WTC11 (cell line): ENCODE measurements around the gene TMEM225B. TPM values are rescaled to one million over a fixed set of nuclear protein-coding genes. Genes with fewer than 3 reads are reported as not detected.
"Not testable (repeated sequence)": the region's sequence is repeated elsewhere in the genome, so short reads cannot be mapped to it uniquely, and the experiment has no call there.

Experiments
- ATAC-seq: fragments of 200-7000 bp; cut with Tn5 transposase; 2 replicates; pipeline ENCODE4 v1.10.0; 2021; ENCODE audit warnings: mild to moderate bottlenecking, moderate library complexity
- CTCF ChIA-PET: fragments of 300-600 bp; sonication (Branson Sonifier 250); formaldehyde crosslinking; loops from one replicate; lab custom pipeline; 2021; ENCODE audit warnings: antibody characterized with exemption; lab: Charles Lee
- POLR2A ChIA-PET: fragments of 350-600 bp; sonication (Branson Sonifier 250); formaldehyde crosslinking; loops from one replicate; lab custom pipeline; 2021; ENCODE audit warnings: antibody characterized with exemption; lab: Charles Lee
- DNase-seq: peaks from one replicate; pipeline ENCODE4 v3.0.0; 2021; ENCODE audit warnings: low spot score
- H3K27ac Mint-ChIP-seq: 2 replicates; pipeline ENCODE4 v1.8.0; 2021; ENCODE audit warnings: mixed read lengths
- H3K27me3 Mint-ChIP-seq: 2 replicates; pipeline ENCODE4 v1.8.0; 2021; ENCODE audit warnings: low read depth, mild to moderate bottlenecking, moderate library complexity, mixed read lengths
- H3K36me3 Mint-ChIP-seq: 2 replicates; pipeline ENCODE4 v1.8.0; 2021; ENCODE audit warnings: mixed read lengths
- H3K4me1 Mint-ChIP-seq: 2 replicates; pipeline ENCODE4 v1.8.0; 2022; ENCODE audit warnings: mixed read lengths
- H3K4me3 Mint-ChIP-seq: 2 replicates; pipeline ENCODE4 v1.8.0; 2021; ENCODE audit warnings: mild to moderate bottlenecking, moderate library complexity, mixed read lengths
- H3K9me3 Mint-ChIP-seq: 2 replicates; pipeline ENCODE4 v1.8.0; 2021; ENCODE audit warnings: mixed read lengths
- CREM ChIP-seq: sonication (generic); formaldehyde crosslinking; IDR thresholded peaks from 2 replicates; pipeline ENCODE4 v1.8.1; 2022; ENCODE audit warnings: mild to moderate bottlenecking, missing genetic modification reagents, moderate library complexity
- E2F5 ChIP-seq: sonication (generic); formaldehyde crosslinking; IDR thresholded peaks from 2 replicates; pipeline ENCODE4 v1.8.1; 2022; ENCODE audit warnings: mild to moderate bottlenecking, moderate library complexity, missing genetic modification reagents
- ERG ChIP-seq: fragments of 250-450 bp; sonication (Bioruptor Pico); IDR thresholded peaks from 2 replicates; pipeline ENCODE4 v1.8.0; 2021; ENCODE audit warnings: mild to moderate bottlenecking
- ESRRA ChIP-seq: sonication (generic); formaldehyde crosslinking; IDR thresholded peaks from 2 replicates; pipeline ENCODE4 v1.8.1; 2022; ENCODE audit warnings: mild to moderate bottlenecking, missing genetic modification reagents, borderline replicate concordance
- IRF2 ChIP-seq: sonication (generic); formaldehyde crosslinking; IDR thresholded peaks from 2 replicates; pipeline ENCODE4 v1.8.0; 2022; ENCODE audit warnings: low read depth, missing genetic modification reagents, borderline replicate concordance
- JAZF1 ChIP-seq: fragments of 250-450 bp; sonication (Bioruptor Pico); IDR thresholded peaks from 2 replicates; pipeline ENCODE4 v1.9.0; 2021; ENCODE audit warnings: moderate library complexity, mild to moderate bottlenecking, inconsistent platforms
- MYBL2 ChIP-seq: sonication (generic); formaldehyde crosslinking; IDR thresholded peaks from 2 replicates; pipeline ENCODE4 v1.8.1; 2023; ENCODE audit warnings: mild to moderate bottlenecking, moderate library complexity, missing genetic modification reagents
- NFYB ChIP-seq: sonication (generic); formaldehyde crosslinking; conservative IDR thresholded peaks from 2 replicates; pipeline ENCODE4 v1.8.0; 2022; ENCODE audit warnings: low read depth, missing genetic modification reagents
- NR1H2 ChIP-seq: sonication (generic); formaldehyde crosslinking; IDR thresholded peaks from 2 replicates; pipeline ENCODE4 v1.9.0; 2021; ENCODE audit warnings: mild to moderate bottlenecking, moderate library complexity, missing genetic modification reagents
- NR2C2 ChIP-seq: sonication (generic); formaldehyde crosslinking; IDR thresholded peaks from 2 replicates; pipeline ENCODE4 v1.8.0; 2022; ENCODE audit warnings: mild to moderate bottlenecking, missing genetic modification reagents
- OVOL2 ChIP-seq: fragments of 250-450 bp; sonication (Bioruptor Pico); IDR thresholded peaks from 2 replicates; pipeline ENCODE4 v1.9.0; 2021; ENCODE audit warnings: mild to moderate bottlenecking, borderline replicate concordance
- TEAD1 ChIP-seq: sonication (generic); formaldehyde crosslinking; IDR thresholded peaks from 2 replicates; pipeline ENCODE4 v1.8.0; 2022; ENCODE audit warnings: mild to moderate bottlenecking, missing genetic modification reagents
- TEAD4 ChIP-seq: sonication (generic); formaldehyde crosslinking; IDR thresholded peaks from 2 replicates; pipeline ENCODE4 v1.8.0; 2022; ENCODE audit warnings: mild to moderate bottlenecking, missing genetic modification reagents
- USF1 ChIP-seq: sonication (generic); formaldehyde crosslinking; IDR thresholded peaks from 2 replicates; pipeline ENCODE4 v1.8.0; 2022; ENCODE audit warnings: mild to moderate bottlenecking, missing genetic modification reagents
- ZBTB21 ChIP-seq: sonication (generic); formaldehyde crosslinking; IDR thresholded peaks from 2 replicates; pipeline ENCODE4 v1.8.1; 2023; ENCODE audit warnings: mild to moderate bottlenecking, missing genetic modification reagents, borderline replicate concordance
- ZNF138 ChIP-seq: sonication (generic); formaldehyde crosslinking; conservative IDR thresholded peaks from 2 replicates; pipeline ENCODE4 v1.8.1; 2022; ENCODE audit warnings: mild to moderate bottlenecking, moderate library complexity, missing genetic modification reagents
- ZNF317 ChIP-seq: sonication (generic); formaldehyde crosslinking; IDR thresholded peaks from 2 replicates; pipeline ENCODE4 v1.8.1; 2023; ENCODE audit warnings: low read depth, mild to moderate bottlenecking, moderate library complexity, missing genetic modification reagents, borderline replicate concordance
- ZNF423 ChIP-seq: fragments of 250-450 bp; sonication (Bioruptor Pico); IDR thresholded peaks from 2 replicates; pipeline ENCODE4 v2.1.2; 2022; ENCODE audit warnings: mild to moderate bottlenecking, moderate library complexity
- total RNA-seq: library from RNA; stranded (reverse); gene quantifications from 3 replicates; pipeline ENCODE4 v1.2.3, GENCODE V29; 2021
- TF ChIP-seq, protein P1 (sequence below): sonication (generic); formaldehyde crosslinking; IDR thresholded peaks from 2 replicates; pipeline ENCODE4 v1.8.1; 2022; ENCODE audit warnings: mild to moderate bottlenecking, missing genetic modification reagents, moderate library complexity, borderline replicate concordance
- TF ChIP-seq, protein P2 (sequence below): sonication (generic); formaldehyde crosslinking; IDR thresholded peaks from 2 replicates; pipeline ENCODE4 v1.8.1; 2023; ENCODE audit warnings: mild to moderate bottlenecking, missing genetic modification reagents
- TF ChIP-seq, protein P3 (sequence below): sonication (generic); formaldehyde crosslinking; IDR thresholded peaks from 2 replicates; pipeline ENCODE4 v1.8.1; 2023; ENCODE audit warnings: mild to moderate bottlenecking, moderate library complexity, missing genetic modification reagents
- TF ChIP-seq, protein P4 (sequence below): fragments of 250-450 bp; sonication (Bioruptor Pico); IDR thresholded peaks from 2 replicates; pipeline ENCODE4 v1.9.0; 2021; ENCODE audit warnings: mild to moderate bottlenecking
- TF ChIP-seq, protein P5 (sequence below): sonication (generic); formaldehyde crosslinking; conservative IDR thresholded peaks from 2 replicates; pipeline ENCODE4 v1.8.1; 2022; ENCODE audit warnings: mild to moderate bottlenecking, missing genetic modification reagents

The TMEM225B gene
- total RNA-seq, 1 experiment from 2014 or later: 0.81 TPM

- TF ChIP-seq ZNF138 (CRISPR knock-in tag) (no peak), ZNF317 (CRISPR knock-in tag) (no peak), NFYB (CRISPR knock-in tag) (no peak), ERG (CRISPR knock-in tag) (no peak), ESRRA (no peak), TEAD4 (CRISPR knock-in tag) (no peak), TEAD1 (CRISPR knock-in tag) (no peak), IRF2 (CRISPR knock-in tag) (no peak), NR1H2 (CRISPR knock-in tag) (no peak), USF1 (CRISPR knock-in tag) (no peak)
- TF ChIP-seq, protein P1, sequence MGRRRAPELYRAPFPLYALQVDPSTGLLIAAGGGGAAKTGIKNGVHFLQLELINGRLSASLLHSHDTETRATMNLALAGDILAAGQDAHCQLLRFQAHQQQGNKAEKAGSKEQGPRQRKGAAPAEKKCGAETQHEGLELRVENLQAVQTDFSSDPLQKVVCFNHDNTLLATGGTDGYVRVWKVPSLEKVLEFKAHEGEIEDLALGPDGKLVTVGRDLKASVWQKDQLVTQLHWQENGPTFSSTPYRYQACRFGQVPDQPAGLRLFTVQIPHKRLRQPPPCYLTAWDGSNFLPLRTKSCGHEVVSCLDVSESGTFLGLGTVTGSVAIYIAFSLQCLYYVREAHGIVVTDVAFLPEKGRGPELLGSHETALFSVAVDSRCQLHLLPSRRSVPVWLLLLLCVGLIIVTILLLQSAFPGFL: no peak
- TF ChIP-seq, protein P2, sequence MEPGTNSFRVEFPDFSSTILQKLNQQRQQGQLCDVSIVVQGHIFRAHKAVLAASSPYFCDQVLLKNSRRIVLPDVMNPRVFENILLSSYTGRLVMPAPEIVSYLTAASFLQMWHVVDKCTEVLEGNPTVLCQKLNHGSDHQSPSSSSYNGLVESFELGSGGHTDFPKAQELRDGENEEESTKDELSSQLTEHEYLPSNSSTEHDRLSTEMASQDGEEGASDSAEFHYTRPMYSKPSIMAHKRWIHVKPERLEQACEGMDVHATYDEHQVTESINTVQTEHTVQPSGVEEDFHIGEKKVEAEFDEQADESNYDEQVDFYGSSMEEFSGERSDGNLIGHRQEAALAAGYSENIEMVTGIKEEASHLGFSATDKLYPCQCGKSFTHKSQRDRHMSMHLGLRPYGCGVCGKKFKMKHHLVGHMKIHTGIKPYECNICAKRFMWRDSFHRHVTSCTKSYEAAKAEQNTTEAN (CRISPR knock-in tag): no peak
- TF ChIP-seq, protein P3, sequence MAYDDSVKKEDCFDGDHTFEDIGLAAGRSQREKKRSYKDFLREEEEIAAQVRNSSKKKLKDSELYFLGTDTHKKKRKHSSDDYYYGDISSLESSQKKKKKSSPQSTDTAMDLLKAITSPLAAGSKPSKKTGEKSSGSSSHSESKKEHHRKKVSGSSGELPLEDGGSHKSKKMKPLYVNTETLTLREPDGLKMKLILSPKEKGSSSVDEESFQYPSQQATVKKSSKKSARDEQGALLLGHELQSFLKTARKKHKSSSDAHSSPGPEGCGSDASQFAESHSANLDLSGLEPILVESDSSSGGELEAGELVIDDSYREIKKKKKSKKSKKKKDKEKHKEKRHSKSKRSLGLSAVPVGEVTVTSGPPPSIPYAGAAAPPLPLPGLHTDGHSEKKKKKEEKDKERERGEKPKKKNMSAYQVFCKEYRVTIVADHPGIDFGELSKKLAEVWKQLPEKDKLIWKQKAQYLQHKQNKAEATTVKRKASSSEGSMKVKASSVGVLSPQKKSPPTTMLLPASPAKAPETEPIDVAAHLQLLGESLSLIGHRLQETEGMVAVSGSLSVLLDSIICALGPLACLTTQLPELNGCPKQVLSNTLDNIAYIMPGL (CRISPR knock-in tag): no peak
- Mint-ChIP-seq H3K27ac (no peak overlapping the region), H3K4me3 (no peak overlapping the region), H3K9me3 (peaks cover 27% of the 10 kb centered on the region), H3K27me3 (no peaks in the 10 kb centered on the region; the same call in 1 of the 2 replicates), H3K36me3 (peaks cover 6% of the 10 kb centered on the region; the same call in 1 of the 2 replicates), H3K4me1 (no peaks in the 10 kb centered on the region)
- ChIA-PET POLR2A (no interaction called here), CTCF (no interaction called here)
- no peak for DNase-seq
- ATAC-seq: no peak
Measured at GRCh38 chr7:99652671-99653070, 54.6 kb downstream of the TMEM225B start.

GRCh38 chr7:99653269-99653668 is 55.2 kb downstream of the TMEM225B start:
- POLR2A ChIA-PET, H3K4me3 Mint-ChIP-seq, H3K27ac Mint-ChIP-seq, H3K27me3 Mint-ChIP-seq, H3K36me3 Mint-ChIP-seq, ATAC-seq, DNase-seq, H3K4me1 Mint-ChIP-seq, CTCF ChIA-PET: not testable (repeated sequence)
- H3K9me3 Mint-ChIP-seq: peaks cover 30% of the 10 kb centered on the region

DNA sequence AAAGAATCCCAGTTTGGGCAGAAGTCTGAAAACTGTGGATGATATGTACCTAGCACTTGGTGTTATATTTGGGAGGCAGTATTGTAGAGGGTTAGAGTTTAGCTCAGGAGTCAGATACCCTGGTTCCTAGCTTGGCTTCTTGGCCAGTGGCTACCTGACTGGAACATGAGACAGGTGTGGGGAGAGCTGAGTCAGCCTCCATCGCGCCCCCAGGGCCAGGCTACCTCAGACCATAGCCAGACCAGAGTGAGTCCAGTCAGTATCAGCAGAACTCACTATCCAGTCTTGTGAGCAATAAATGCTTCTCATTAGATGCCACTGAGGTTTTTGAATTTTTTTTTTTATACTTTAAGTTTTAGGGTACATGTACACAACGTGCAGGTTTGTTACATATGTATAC is 55.7 kb downstream of the TMEM225B start:
- CTCF ChIA-PET: no interaction called here
- Mint-ChIP-seq H3K27ac (no peak overlapping the region), H3K27me3 (no peaks in the 10 kb centered on the region; the same call in 1 of the 2 replicates), H3K4me3 (no peak overlapping the region), H3K36me3 (peaks cover 14% of the 10 kb centered on the region), H3K4me1 (no peaks in the 10 kb centered on the region), H3K9me3 (peaks cover 35% of the 10 kb centered on the region)
- ATAC-seq (no peak), DNase-seq (no peak)
- POLR2A ChIA-PET: no interaction called here
- no peak for TF ChIP-seq CREM (CRISPR knock-in tag)
- TF ChIP-seq ZBTB21 (CRISPR knock-in tag): no peak
- no peak for TF ChIP-seq JAZF1
- no peak for TF ChIP-seq ZNF138 (CRISPR knock-in tag)
- no peak for TF ChIP-seq E2F5 (CRISPR knock-in tag)
- no peak for TF ChIP-seq OVOL2
- TF ChIP-seq, protein P4, sequence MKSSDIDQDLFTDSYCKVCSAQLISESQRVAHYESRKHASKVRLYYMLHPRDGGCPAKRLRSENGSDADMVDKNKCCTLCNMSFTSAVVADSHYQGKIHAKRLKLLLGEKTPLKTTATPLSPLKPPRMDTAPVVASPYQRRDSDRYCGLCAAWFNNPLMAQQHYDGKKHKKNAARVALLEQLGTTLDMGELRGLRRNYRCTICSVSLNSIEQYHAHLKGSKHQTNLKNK (CRISPR knock-in tag): no peak
- TF ChIP-seq ZNF423 (CRISPR knock-in tag): no peak
- TF ChIP-seq, protein P5, sequence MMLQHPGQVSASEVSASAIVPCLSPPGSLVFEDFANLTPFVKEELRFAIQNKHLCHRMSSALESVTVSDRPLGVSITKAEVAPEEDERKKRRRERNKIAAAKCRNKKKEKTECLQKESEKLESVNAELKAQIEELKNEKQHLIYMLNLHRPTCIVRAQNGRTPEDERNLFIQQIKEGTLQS (CRISPR knock-in tag): no peak
- no peak for TF ChIP-seq NR2C2 (CRISPR knock-in tag)
- TF ChIP-seq ZNF317 (CRISPR knock-in tag): no peak
- TF ChIP-seq MYBL2 (CRISPR knock-in tag): no peak
